GM19043 (cell line): ENCODE data around the gene MATK.

Experiments used
- ATAC-seq: cut with Tn5 transposase; IDR thresholded peaks from one replicate; pipeline ENCODE4 v1.9.1; 2021; ENCODE audit warnings: low read depth; ENCODE audit not compliant: unreplicated experiment

The MATK gene

GRCh38 chr19:3792114-3792513 is 5.9 kb upstream of the MATK start:
- no peak for ATAC-seq

GRCh38 chr19:3790941-3791340 is 4.8 kb upstream of the MATK start:
- ATAC-seq: no peak

- no peak for ATAC-seq
Measured at GRCh38 chr19:3790209-3790734, 4.1 kb upstream of the MATK start.

GRCh38 chr19:3788996-3789778 is 3.0 kb upstream of the MATK start:
- ATAC-seq: no peak

- ATAC-seq: no peak
Measured at GRCh38 chr19:3785451-3785937, 687 bp downstream of the MATK start.

- no peak for ATAC-seq
Measured at GRCh38 chr19:3784607-3785450, 1.4 kb downstream of the MATK start.

GRCh38 chr19:3783660-3784584 is 2.3 kb downstream of the MATK start:
- ATAC-seq: no peak

GRCh38 chr19:3782903-3783302 is 3.3 kb downstream of the MATK start:
- no peak for ATAC-seq

GRCh38 chr19:3782330-3782729 is 3.9 kb downstream of the MATK start:
- ATAC-seq: no peak

GRCh38 chr19:3781603-3782002 is 4.6 kb downstream of the MATK start:
- ATAC-seq: no peak

GRCh38 chr19:3780786-3781304 is 5.3 kb downstream of the MATK start:
- no peak for ATAC-seq

GRCh38 chr19:3778899-3779723 is 7.1 kb downstream of the MATK start:
- ATAC-seq: no peak

- no peak for ATAC-seq
Measured at GRCh38 chr19:3778104-3778867, 7.9 kb downstream of the MATK start.

GRCh38 chr19:3776479-3777040 is 9.6 kb downstream of the MATK start:
- ATAC-seq: no peak

- ATAC-seq: no peak
Measured at GRCh38 chr19:3775831-3776230, 10.3 kb downstream of the MATK start.

GRCh38 chr19:3775374-3775711 is 10.8 kb downstream of the MATK start:
- ATAC-seq: no peak

GRCh38 chr19:3774621-3775373 is 11.4 kb downstream of the MATK start:
- no peak for ATAC-seq
